ENCODE measurements around the gene JSRP1.

The JSRP1 gene

DNA sequence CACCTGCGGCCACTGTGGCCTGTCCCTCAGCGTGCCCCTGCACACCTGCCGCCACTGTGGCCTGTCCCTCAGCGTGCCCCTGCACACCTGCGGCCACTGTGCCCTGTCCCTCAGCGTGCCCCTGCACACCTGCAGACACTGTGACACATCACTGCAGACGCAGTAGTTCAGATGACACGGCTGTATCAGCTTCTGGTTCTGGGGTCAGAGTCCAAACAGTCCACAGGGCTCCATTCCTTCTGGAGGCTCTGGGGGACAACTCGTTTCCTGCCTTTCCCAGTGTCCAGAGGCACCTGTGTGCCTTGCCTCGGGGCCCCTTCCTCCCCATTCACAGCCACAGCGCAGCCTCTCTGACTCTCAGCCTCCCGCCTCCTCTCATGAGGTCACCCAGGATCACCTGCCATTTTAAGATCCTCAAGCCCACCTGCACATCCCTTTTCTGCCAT, 14.1 kb downstream of the JSRP1 start:
- no peak overlapping the region for H3K4me3 ChIP-seq (ENCODE audit: severe bottlenecking)
- H3K36me3 ChIP-seq (ENCODE audit: low read depth): peaks cover 78% of the 10 kb centered on the region
- no peak overlapping the region for H3K27ac ChIP-seq (ENCODE audit: poor library complexity, severe bottlenecking)
- DNase-seq (ENCODE audit: low spot score) (no peak), ATAC-seq (ENCODE audit: low read depth) (no peak)
- H3K9me3 ChIP-seq (ENCODE audit: severe bottlenecking): no peaks in the 10 kb centered on the region
- TF ChIP-seq, protein P1, sequence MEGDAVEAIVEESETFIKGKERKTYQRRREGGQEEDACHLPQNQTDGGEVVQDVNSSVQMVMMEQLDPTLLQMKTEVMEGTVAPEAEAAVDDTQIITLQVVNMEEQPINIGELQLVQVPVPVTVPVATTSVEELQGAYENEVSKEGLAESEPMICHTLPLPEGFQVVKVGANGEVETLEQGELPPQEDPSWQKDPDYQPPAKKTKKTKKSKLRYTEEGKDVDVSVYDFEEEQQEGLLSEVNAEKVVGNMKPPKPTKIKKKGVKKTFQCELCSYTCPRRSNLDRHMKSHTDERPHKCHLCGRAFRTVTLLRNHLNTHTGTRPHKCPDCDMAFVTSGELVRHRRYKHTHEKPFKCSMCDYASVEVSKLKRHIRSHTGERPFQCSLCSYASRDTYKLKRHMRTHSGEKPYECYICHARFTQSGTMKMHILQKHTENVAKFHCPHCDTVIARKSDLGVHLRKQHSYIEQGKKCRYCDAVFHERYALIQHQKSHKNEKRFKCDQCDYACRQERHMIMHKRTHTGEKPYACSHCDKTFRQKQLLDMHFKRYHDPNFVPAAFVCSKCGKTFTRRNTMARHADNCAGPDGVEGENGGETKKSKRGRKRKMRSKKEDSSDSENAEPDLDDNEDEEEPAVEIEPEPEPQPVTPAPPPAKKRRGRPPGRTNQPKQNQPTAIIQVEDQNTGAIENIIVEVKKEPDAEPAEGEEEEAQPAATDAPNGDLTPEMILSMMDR (IDR thresholded peaks at IDR 0.05; ENCODE audit: poor library complexity, severe bottlenecking): no peak
- H3K27me3 ChIP-seq (ENCODE audit: insufficient read depth, poor library complexity, severe bottlenecking): no peaks in the 10 kb centered on the region
- H3K4me1 ChIP-seq (ENCODE audit: insufficient read depth, poor library complexity, severe bottlenecking): peaks cover 10% of the 10 kb centered on the region

DNA sequence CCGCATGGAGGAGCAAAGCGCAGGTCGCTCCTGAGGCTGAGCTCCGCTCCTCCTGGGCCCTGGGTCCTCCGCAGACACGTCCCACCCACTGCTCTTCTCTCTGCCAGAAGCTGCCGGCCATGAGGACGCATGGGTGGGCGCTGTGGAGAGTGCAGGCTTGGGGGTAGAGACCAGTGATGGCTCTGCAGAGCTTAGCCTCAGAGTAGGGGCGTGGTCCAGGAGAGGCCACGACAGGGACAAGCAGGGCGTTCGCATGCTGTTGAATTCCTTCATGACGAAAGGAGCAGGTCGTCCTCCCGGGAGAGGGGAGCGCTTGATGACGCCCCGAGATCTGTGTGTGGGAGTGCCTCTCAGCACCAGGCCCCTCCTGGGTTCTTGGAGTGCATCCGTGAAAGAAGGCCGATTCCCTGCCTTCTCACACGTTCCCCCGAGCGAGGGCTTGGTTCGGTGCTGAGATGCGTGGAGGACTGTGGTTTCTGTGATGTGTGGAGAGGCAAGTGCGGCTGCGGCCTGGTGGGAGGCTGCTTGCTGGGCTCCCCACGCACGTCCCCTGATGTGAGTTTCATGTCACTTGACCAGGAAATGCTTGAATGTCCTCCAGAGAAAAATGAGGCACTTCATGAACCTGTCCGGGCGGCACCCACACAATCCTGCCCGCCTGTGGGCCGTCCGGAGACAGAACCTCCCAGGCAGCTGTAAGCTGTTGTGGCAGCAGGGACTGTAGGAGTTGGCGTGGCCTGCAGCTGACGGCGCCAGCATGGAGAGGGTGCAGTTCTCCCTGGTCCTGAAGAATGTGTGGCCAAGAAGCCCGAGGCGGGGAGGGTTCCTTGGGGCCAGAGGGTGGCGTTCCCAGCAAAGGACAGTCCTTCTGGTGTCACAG, 15.1 kb downstream of the JSRP1 start:
- DNase-seq (ENCODE audit: low spot score) (no peak), ATAC-seq (ENCODE audit: low read depth) (no peak)
- Histone ChIP-seq H3K4me3 (ENCODE audit: severe bottlenecking) (no peak overlapping the region), H3K27ac (ENCODE audit: poor library complexity, severe bottlenecking) (no peak overlapping the region), H3K27me3 (ENCODE audit: insufficient read depth, poor library complexity, severe bottlenecking) (no peaks in the 10 kb centered on the region), H3K4me1 (ENCODE audit: insufficient read depth, poor library complexity, severe bottlenecking) (peaks cover 10% of the 10 kb centered on the region), H3K9me3 (ENCODE audit: severe bottlenecking) (no peaks in the 10 kb centered on the region), H3K36me3 (ENCODE audit: low read depth) (peaks cover 68% of the 10 kb centered on the region)
- TF ChIP-seq, protein P1 (IDR thresholded peaks at IDR 0.05; ENCODE audit: poor library complexity, severe bottlenecking): no peak

DNA sequence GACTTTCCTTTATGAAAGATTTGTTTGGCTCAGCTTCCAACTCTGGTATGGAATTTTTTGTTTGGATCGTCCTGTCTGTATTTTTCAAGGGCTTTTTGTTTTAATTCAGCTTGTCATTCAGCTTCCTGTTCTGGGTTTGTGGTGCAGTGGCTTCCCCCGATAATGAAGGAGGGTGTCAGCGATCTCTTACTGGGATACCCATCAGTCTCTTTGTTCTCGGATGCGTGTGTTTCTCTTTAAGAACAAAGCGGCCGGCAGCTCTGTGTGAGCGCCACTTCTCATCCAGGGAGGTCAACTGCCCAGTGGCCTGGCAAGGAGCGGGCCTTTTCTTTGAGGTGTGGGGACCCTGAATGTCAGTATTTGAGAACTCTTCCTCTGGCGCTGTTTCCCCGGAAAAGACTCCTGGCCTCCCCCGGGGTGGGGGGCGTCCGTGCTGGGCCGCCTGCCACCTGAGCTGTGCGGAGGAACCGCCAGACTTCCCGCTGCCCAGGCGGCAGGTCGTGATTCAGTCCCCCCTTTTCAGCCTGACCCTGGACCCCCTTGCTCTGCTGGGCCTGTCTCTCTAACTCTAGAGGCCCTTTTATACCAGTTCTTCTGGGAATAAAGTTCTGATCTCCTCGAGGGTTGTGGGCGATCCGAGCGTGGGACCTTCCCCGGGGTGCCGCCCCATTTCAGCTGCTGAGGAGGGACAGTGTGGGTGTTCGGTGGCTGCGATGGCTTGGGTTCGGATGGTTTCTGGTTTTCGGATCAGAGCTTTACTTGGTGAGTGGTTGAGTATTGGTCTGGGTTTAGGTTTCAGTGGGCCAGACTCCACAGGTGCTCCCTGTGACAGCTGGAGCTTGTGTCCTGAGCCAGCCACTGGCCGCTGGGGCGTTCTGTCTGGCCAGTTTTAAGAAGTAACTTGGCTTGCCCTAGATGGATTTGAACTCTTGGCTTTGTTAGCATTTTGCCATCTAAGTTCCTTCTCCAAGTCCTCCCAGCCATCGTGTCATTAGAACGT, 16.1 kb downstream of the JSRP1 start:
- TF ChIP-seq, protein P1 (IDR thresholded peaks at IDR 0.05; ENCODE audit: poor library complexity, severe bottlenecking): no peak
- DNase-seq (ENCODE audit: low spot score): no peak
- ATAC-seq (ENCODE audit: low read depth): no peak
- Histone ChIP-seq H3K9me3 (ENCODE audit: severe bottlenecking) (no peaks in the 10 kb centered on the region), H3K4me3 (ENCODE audit: severe bottlenecking) (peak overlapping the region; percentile 21), H3K4me1 (ENCODE audit: insufficient read depth, poor library complexity, severe bottlenecking) (peaks cover 10% of the 10 kb centered on the region), H3K36me3 (ENCODE audit: low read depth) (peaks cover 58% of the 10 kb centered on the region), H3K27ac (ENCODE audit: poor library complexity, severe bottlenecking) (peak overlapping the region; percentile 7), H3K27me3 (ENCODE audit: insufficient read depth, poor library complexity, severe bottlenecking) (no peaks in the 10 kb centered on the region)

DNA sequence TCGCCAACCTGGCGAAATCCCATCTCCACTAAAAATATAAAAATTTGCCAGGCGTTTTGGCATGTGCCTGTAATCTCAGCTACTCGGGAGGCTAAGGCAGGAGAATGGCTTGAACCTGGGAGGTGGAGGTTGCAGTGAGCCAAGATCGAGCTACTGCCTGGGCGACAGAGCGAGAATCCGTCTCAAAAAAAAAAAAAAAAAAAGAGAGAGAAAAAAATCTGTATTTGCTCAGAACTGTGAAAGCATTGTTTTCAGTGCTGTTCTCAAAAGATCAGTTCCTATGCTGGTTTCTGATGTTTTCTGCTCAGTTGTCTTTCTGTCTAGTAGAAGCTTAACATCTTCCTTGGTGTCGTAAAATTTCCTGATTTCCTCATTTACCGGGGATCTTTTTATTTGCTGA, 17.0 kb downstream of the JSRP1 start:
- Histone ChIP-seq H3K36me3 (ENCODE audit: low read depth) (peaks cover 58% of the 10 kb centered on the region), H3K27ac (ENCODE audit: poor library complexity, severe bottlenecking) (peak overlapping the region; percentile 7), H3K4me3 (ENCODE audit: severe bottlenecking) (peak overlapping the region; percentile 21), H3K27me3 (ENCODE audit: insufficient read depth, poor library complexity, severe bottlenecking) (no peaks in the 10 kb centered on the region), H3K4me1 (ENCODE audit: insufficient read depth, poor library complexity, severe bottlenecking) (peaks cover 10% of the 10 kb centered on the region), H3K9me3 (ENCODE audit: severe bottlenecking) (no peaks in the 10 kb centered on the region)
- DNase-seq (ENCODE audit: low spot score) (no peak), ATAC-seq (ENCODE audit: low read depth) (no peak)
- TF ChIP-seq, protein P1 (IDR thresholded peaks at IDR 0.05; ENCODE audit: poor library complexity, severe bottlenecking): no peak

All from RWPE2 (cell line).